Measurements from ENCODE around the gene BPGM.
A peak's percentile ranks its signal among the peaks of the same experiment; 100 is the strongest.

Gene BPGM

DNA sequence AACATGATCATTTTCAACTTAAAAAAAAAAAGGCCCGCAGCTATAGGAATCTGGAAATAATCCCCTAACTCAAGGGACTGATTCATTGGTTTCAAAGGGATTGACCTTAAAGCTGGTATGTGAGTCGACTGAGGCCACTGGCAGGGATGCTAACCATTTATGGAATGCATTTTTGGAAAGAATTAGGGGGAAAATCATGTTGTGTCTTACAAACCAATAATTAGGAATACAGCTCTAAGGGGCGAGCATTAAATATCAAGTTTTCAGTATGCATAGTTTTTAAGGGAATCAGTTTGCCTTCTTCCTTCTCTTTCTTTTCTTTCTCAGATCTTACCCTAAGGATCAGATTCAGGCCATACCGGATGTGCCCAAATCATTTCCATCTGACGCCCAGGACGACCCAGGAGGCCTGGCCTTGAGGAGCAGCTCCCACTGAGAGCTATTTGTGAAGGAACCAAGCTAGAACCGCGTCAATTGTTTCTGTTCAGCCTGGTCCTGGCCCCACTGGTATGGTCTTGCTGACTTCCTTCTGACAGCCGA, 48.7 kb downstream of the BPGM start:
- DNase-seq: no peak

DNA sequence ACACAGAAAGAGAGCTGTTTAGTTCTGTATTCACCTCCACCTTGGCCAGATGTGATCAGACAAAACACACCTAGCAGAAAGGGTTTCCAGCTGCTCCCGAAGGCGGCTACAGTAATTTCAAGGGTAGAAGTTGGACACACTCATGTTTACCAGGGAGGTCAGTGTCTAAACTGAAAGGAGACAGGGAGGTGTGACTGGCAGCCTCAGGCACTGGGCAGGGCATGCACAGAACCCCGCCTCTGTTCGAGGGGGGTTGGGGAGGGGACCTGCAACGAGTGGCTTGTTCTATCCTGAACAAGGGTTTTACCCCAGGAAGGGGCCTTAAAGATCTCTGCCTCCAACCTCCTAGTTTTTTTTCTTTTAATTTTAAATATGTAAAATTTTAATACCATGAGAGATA, 49.6 kb downstream of the BPGM start:
- DNase-seq: no peak

DNA sequence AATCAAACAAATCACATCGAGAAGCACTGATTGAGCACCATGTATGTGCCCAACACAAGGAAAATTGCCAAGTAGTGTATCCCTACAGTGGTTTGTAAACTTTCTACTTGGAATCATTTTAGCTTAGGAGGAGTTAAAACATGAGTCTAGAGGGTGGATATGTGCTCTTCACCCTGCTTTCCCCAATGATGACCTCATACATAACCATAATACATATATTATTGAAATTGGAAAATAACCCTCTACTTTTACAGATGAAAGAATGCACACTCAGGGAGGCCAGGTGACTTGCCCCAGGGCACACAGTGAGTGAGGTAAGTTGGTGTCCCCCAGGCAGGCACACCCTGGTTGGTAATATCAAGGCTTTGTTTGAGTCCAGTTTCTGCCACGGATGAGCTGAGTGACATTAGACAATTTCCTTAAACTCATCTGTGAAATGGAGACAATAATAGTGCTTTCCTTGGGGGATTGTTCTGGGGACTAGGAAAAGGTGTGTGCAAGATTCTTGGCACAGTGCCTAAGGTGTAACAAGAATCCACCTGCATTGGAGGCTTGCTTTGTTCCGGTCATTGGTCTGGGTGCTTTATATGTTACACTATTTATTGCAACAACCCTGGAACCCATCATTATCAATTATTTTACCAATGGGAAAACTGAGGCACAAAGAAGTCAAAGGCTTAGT, 50.7 kb downstream of the BPGM start:
- no peak for DNase-seq

DNA sequence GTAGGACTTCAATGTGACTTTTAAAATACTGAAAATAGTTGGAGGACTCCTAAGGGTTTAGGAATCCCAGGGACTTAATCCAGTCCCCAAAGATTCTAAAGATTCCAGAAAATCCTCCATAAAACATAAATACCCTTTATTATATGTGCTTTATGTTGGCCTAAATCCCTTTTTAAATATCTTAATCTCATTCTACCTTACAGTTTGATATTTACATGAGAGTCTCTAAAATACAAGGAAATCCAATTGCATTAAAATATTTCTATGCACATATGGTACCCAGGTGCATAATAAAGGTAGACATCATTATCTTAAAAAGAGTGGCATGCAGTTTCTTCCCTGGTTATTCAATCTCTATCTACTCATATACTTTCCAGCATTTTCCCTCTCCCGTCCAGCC, 51.8 kb downstream of the BPGM start:
- no peak for DNase-seq

DNA sequence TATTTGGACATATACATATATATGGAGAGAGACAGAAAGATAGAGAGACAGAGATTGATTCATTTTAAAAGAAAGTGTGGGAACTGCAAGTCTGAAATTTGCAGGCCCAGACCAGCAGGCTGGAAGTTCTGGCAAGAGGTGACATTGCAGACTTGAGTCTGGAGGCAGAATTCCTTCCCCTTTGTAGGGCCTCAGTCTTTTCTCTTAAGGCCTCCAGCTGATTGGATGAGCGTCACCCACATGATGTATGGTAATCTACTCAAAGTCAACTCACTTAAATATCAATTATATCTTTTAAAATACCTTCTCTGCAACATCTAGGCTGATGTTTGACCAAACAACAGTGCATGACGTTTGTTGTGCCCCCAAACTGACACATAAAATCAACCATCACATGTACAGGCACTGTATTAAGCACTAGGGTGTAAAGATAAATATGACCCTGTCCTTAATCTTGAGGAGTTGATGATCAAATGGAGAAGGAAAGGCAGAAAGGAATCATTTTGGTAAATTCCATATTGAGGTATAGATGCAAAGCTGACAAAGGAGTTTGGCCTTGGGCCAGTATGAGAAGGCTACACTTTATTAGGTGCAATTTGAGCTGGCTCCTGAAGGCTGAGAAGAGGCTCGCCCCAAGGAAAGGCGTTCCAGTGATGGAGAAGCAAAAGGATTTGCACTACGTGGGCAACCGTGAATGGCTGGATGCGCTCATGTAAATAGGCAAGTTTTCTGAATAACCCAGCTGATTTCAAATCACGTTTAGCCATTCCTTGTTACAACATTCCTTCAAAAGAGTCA, 52.6 kb downstream of the BPGM start:
- DNase-seq: no peak

DNA sequence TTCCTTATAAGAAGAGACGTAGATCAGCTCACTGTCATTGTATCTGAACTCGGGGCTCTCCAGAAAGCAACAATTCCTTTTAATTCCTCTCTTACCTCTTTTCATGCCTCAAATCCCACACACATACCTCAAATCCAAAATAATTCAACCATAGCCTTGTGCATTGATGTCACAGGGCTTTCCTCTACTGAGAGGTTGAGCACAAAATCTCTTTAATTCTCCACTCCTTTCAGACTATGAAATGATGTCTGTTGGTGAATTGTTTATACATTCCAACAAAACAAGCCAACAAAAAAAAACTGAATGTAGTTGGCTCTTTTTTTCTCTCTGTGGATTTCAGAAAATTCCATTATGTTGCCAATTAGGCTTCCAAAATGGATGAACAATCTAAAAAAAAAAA, 53.2 kb downstream of the BPGM start:
- DNase-seq: no peak

DNA sequence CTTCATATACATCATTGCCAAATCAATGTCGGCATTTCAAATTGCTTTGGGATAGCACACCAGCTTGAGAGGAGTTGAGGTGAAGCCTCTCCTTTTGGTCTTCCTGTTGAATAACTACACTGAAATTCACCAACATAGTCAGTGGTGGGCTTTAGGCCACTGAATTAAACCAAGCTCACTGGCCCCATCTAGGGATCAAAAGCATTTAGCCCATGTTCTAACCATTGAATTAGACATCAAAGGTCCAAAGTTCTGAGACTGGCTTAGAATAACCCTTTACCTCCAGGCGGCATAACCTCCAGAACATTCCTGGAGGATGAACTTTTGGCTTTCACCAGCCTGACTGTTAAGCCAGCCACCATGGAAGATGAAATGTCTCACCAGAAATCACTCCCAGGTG, 54.6 kb downstream of the BPGM start:
- DNase-seq: peak in 1 of 56 donors; percentile 17

DNA sequence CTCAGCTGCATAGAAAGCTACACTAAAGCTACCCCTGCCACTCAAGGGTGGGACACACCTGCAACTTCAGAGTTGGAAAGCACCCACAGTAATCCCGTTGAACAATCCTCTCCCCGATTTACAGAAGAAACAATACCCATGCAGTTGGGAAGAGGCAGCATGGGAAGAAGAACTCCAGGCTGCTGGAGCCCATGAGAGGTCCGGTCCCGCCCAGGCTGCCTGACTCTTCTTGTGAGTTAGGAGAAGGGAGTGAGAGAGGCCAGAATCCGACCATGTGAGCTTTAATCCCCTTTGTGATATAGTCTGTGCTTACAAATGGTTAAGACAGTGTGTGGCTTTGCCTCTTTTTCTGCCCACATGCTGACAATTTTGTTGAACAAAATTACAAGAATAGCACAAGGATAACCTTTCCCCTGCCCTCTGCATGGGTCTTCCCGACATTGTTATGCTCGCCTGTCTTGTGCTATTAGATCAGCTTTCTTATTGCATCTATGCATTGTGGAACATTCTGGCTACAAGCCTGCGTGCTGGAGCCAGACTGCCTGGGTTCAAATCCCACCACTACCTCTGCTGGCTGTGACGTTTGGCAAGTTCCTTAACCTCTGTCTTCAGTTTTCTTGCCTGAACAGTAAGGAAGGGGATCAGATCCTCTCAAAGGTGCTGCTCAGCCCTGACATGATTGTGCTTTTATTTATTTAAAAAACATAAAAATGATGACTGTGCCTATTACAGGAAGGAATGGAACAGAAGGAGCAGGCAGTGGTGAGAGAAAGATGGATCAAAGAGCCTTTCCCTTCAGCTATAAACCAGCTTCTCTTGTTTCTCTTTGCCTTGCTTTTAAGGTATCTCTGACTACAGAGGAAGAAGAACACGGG, 56.0 kb downstream of the BPGM start:
- DNase-seq: no peak

DNA sequence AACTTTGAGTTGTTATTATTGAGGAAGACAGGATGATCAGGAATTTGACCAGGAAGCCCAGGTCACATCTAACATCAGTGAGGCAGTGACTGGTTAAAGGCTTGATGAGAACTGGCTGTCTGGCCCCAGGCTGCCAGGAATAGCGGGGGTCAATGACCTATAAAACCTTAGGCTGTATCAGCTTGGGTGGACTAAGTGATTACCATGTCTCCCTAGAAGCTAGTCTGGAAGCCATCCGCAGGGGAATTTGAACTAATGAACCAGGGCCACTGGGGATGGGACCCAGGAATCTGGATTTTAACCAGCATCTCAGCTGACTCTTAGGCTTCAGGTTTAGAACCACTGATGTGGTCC, 56.6 kb downstream of the BPGM start:
- DNase-seq: no peak

DNA sequence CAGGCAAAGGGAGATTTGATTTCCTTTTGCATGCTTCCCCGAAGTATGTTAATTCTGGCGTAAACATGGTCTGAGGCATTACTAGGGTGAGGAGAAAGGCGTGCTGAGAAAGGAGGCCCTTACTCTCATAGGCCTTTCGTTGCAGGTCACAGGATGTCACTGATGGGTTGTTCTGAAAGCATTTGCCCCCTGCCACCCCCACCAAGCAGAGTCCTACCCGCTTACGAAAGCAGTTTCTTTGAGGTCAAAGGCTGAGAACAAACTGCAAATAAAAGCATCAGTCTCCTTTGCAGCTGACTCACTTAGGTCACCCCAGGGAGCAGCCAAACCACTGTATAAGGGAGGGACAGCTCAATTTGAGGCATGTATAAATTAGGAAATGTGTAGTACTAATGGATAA, 57.1 kb downstream of the BPGM start:
- no peak for DNase-seq

DNA sequence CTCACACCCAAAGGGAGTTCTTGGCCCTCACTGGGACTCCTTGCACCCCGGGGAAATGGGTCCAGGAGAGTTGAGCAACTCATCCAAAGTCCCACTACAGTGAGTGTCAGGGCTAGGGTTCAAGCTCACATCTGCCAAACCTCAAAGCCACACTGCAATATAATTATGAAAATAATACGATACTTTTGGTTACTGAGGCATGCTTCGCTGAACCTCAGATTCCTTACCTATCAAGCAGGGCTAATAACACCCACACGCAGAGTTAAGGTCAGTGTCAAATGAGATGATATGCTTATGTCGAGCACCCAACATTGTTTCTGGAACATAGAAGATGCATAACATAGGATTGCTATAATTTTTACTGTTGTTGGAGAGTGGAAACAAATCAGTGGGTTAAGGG, 58.2 kb downstream of the BPGM start:
- no peak for DNase-seq

DNA sequence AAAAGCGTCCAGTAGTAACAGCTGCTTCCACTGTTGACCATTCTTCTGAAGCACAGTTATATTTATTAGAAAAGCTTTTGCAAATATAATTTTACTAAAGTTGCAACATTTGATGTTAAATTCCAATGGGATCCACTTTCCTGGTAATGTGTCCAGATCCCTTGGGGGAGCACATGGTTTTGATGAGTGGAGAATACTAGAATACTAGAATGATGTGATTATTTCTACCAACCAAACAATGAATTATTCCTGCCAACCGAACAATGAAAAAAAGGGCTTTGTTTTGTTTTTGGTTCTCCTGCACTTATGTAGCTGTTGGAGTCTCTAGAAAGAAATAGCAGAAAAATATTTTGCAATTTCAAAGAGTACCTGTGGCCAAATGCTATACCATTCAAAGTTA, 59.1 kb downstream of the BPGM start:
- DNase-seq: no peak

DNA sequence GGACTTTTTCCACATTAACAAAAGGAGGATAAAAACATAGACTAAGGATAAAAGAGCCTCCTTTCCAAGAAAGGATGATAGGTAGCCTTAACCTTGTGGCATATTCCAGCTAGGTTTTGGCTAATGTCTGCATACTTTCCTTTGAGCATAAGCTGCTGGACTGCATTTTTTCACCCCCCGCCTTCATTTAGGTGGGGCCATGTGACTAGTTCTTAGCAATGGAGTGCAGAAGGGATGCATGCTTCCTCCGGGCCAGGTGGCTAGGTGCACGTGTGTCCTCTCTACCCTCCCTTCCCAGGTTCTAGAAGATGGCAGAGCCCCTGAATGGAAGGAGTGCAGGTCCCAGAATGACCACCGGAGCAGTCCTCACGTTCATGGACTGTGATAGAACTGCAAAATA, 59.8 kb downstream of the BPGM start:
- DNase-seq: no peak

DNA sequence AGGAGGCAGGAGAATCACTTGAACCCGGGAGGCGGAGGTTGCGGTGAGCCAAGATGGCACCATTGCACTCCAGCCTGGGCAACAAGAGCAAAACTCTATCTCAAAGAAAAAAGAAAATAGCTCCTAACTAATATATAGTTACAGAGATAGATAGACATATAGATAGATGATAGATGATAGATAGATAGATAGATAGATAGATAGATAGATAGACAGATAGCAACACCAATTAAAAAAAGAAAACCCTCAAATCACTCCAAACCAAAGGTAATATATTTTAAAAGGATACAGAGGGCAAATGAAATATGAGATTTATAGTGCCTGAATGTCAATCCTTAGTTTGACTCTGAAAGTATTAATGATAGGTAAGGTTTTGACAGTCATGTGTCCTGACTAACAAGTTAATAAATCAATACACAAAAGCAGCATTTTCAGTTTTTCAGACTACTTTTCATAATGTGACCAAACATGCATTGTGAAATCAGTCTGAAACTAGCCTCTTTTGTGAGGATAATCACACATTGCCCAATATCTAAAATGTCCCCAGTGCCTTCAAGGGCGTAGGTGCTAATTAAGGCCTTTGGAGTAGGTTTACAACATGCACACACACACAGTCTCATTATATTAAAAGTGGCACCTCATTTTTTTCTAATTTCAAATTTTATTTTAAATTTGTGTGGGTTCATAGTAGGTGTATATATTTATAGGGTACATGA, 61.2 kb downstream of the BPGM start:
- DNase-seq: no peak

DNA sequence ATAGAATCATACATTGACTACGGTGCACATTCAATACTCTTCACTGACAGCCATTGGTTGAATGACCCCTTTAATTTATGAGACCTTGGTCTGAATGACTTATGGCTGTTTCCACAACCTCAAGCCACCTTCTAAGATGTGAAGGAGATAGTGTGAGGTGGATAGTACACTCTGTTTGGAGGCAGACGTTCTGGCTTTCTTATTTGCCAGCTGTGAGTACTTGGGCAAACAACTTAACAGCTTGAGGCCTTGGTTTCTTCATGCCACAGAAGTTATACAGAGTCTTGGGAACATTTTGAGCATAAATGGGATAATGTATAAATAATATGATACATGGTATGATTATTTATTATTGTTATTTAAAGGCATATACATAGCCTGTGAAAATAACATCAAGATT, 62.0 kb downstream of the BPGM start:
- DNase-seq: no peak

DNA sequence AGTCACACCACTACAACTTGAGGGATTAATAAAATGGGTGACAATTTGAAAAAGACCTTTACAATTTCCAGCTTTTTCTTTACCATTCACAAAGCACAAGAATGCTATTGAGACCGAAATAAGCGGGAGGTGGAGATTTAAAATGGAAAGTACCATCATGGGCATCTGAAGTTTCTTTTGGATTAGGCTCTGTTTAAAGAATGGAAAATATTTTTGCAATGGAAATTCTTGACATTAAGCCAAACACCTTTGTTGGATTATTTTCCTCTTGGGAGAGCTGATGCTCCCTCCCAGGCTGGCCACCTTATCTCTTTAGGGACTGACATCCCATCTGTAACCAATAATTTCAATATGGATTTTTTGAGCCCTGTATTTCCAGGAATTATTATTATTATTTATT, 62.5 kb downstream of the BPGM start:
- DNase-seq: no peak

DNA sequence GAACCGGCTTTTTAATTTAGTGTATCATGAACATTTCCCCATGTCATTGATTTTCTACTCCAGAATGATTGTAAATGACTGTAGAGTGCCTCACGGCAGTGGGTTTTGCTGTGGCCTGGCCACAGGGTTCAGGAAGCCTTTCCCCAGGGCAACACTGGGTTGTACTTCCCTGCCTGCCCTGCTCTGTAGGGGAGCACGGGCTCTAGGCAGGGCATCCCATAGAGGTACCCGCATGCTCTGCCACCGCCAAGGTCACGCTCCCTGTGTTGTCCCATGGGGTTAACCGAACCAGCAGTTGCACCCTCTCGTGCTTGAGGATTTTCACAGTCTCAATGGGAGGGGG, 63.8 kb downstream of the BPGM start:
- DNase-seq: no peak

DNA sequence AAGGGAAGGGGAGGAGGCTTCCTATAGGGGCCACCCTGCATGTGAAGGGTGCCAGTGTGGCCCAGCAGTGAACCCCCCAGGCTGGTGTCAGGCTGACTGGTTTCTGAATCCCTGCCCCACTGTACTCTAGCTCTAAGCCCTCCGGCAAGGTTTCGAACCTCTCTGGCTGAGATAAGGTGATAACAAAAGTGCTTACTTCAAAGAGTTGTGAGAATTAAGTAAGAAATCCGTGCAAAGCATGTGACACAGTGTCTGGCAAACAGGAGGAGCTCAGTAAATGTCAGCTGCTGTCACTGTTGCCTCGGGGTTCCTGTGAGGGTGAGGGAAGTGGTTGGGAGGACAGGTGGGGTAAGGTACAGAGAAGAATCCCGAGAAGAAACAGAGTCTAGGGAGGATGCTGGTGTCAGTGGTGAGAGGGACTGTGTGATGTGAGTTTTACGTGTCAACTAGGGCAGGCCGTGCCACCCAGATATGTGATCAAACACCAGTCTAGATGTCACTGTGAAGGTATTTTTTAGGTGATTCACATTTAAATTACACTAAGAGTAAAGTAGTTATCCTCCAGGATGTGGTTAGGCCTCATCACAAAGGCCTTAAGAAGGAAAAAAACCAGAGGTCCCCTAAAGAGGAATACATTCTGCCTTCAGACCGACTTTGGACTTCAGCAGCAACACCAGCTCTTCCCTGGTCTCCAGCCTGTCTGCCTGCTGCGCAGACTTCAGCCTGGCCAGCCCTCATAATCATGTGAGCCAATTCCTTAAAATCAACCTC, 64.4 kb downstream of the BPGM start:
- no peak for DNase-seq

DNA sequence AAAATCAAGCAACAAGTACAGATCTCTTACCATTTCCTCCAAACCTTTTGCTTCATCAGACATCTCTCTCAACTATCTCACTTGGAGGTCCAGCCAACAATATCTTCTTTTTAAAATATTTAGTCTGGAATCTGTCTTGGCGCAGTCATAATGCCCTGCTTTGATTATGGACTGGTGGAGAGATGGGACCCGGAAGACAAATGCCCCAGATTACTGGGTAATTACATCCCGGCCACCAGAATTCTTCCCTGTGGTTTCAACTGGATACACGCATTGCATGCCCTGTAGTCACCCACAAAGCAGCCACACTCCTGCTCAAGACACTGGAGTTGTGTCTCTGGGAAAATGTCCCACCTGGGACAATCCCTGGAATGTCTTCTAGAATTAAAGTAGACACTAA, 65.5 kb downstream of the BPGM start:
- DNase-seq: no peak

DNA sequence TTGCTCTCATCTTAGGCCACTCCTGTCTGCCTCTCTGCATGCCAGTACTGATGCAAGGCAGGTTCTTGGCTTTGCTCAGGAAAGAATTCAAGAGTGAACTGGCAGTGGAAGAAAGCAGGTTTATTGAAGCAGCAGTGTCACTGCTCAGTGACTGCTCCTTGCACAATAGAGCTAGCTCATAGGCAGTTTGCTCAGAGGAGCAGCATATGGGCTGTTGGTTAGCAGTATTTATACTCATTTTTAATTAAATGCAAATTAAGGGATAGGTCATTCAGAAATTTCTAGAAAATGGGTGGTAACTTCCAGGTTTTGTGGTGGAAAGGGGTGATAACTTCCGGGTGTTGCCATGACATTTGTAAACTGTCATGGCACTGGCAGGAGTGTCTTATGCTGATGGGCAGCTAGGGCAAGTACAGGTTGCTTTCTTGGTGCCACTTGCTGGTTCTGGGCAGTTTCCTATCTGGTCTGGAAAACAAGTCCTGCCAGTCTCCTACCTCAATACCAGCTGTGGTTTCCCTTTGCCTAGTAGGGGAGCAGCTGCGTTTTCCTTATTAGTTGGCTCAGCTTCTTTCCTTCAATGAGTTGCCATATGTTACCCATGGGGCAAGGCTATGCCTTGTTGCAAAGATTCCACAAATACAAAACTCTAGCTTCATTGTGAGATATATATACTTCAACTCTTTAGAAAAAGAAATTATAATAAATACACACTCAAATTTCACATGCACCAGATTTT, 68.0 kb downstream of the BPGM start:
- DNase-seq: no peak
